Measurements from ENCODE around the gene CALCOCO1. TPM values are rescaled to one million over a fixed set of nuclear protein-coding genes. Genes with fewer than 3 reads are reported as not detected.

The CALCOCO1 gene
- total and polyA plus RNA-seq, 4 donors, result 24.4 to 67.4 (median 43.2) TPM

GRCh38 chr12:53712059-53712643 lies 15.1 kb downstream of the CALCOCO1 start (continued):
- TF ChIP-seq JUND (IDR thresholded peaks at IDR 0.05) (no peak), RXRA (IDR thresholded peaks at IDR 0.05) (no peak)

GRCh38 chr12:53710091-53710490 lies 17.2 kb downstream of the CALCOCO1 start:
- WGBS, result 65% methylated on average over 6 of the region's 6 CpGs
- H3K9ac ChIP-seq (ENCODE audit: low read depth in 1 of 2, low read length in 2 of 2), result no peak overlapping the region
- peaks cover 14 to 38% (median 23%) of the 10 kb centered on the region in 4 donors for H3K36me3 ChIP-seq (ENCODE audit: control insufficient read depth in 4 of 4, insufficient read depth in 3 of 4, low read depth in 1 of 4, low read length in 3 of 4)
- no peak overlapping the region for H3K4me3 ChIP-seq (ENCODE audit: low read depth in 1 of 3, low read length in 3 of 3)
- H3K27ac ChIP-seq (ENCODE audit: low read depth in 1 of 2, low read length in 2 of 2), result no peak overlapping the region
- no peak for DNase-seq (ENCODE audit: low spot score)
- H3K4me1 ChIP-seq (ENCODE audit: control insufficient read depth in 4 of 4, insufficient read depth in 4 of 4, low read length in 3 of 4), result no peaks in the 10 kb centered on the region
- no peaks in the 10 kb centered on the region for H3K27me3 ChIP-seq (ENCODE audit: control insufficient read depth in 4 of 4, insufficient read depth in 4 of 4, low read length in 3 of 4)
- TF ChIP-seq TAF1 (conservative IDR thresholded peaks at IDR 0.05), result no peak
- no peaks in the 10 kb centered on the region for H3K9me3 ChIP-seq (ENCODE audit: control insufficient read depth in 4 of 4, low read length in 3 of 4)

- no peak for DNase-seq (ENCODE audit: low spot score)
- Histone ChIP-seq H3K4me3 (ENCODE audit: low read depth in 1 of 3, low read length in 3 of 3) (no peak overlapping the region), H3K27ac (ENCODE audit: low read depth in 1 of 2, low read length in 2 of 2) (no peak overlapping the region), H3K36me3 (ENCODE audit: control insufficient read depth in 4 of 4, insufficient read depth in 3 of 4, low read depth in 1 of 4, low read length in 3 of 4) (peaks cover 14 to 34% (median 19%) of the 10 kb centered on the region in 4 donors), H3K9ac (ENCODE audit: low read depth in 1 of 2, low read length in 2 of 2) (no peak overlapping the region), H3K4me1 (ENCODE audit: control insufficient read depth in 4 of 4, insufficient read depth in 4 of 4, low read length in 3 of 4) (no peaks in the 10 kb centered on the region), H3K27me3 (ENCODE audit: control insufficient read depth in 4 of 4, insufficient read depth in 4 of 4, low read length in 3 of 4) (no peaks in the 10 kb centered on the region), H3K9me3 (ENCODE audit: control insufficient read depth in 4 of 4, low read length in 3 of 4) (no peaks in the 10 kb centered on the region)
- TF ChIP-seq EGR1 (IDR thresholded peaks at IDR 0.05; ENCODE audit: low read depth in 2 of 2) (no peak), FOXA1 (IDR thresholded peaks at IDR 0.05) (no peak), CTCF (IDR thresholded peaks at IDR 0.05; ENCODE audit: low read depth, low read length, missing input control) (no peak), SP1 (IDR thresholded peaks at IDR 0.05) (no peak)
- 70% methylated on average over 4 of the region's 4 CpGs for WGBS
Measured at GRCh38 chr12:53709671-53710070, 17.6 kb downstream of the CALCOCO1 start.

- H3K27me3 ChIP-seq (ENCODE audit: control insufficient read depth in 4 of 4, insufficient read depth in 4 of 4, low read length in 3 of 4), result peaks cover 0 to 6% (median 0%) of the 10 kb centered on the region in 4 donors
Measured at GRCh38 chr12:53706080-53706479, 21.2 kb downstream of the CALCOCO1 start.

More at GRCh38 chr12:53706080-53706479, 21.2 kb downstream of the CALCOCO1 start:
- 81% methylated on average over 1 of the region's 1 CpG for WGBS
- Histone ChIP-seq H3K36me3 (ENCODE audit: control insufficient read depth in 4 of 4, insufficient read depth in 3 of 4, low read depth in 1 of 4, low read length in 3 of 4) (no peaks in the 10 kb centered on the region), H3K9me3 (ENCODE audit: control insufficient read depth in 4 of 4, low read length in 3 of 4) (no peaks in the 10 kb centered on the region), H3K4me3 (ENCODE audit: low read depth in 1 of 3, low read length in 3 of 3) (no peak overlapping the region), H3K27ac (ENCODE audit: low read depth in 1 of 2, low read length in 2 of 2) (no peak overlapping the region), H3K4me1 (ENCODE audit: control insufficient read depth in 4 of 4, insufficient read depth in 4 of 4, low read length in 3 of 4) (no peaks in the 10 kb centered on the region), H3K9ac (ENCODE audit: low read depth in 1 of 2, low read length in 2 of 2) (no peak overlapping the region)
- TF ChIP-seq FOXA2 (IDR thresholded peaks at IDR 0.05), result no peak
- no peak for TF ChIP-seq RAD21 (IDR thresholded peaks at IDR 0.05)
- TF ChIP-seq SP1 (IDR thresholded peaks at IDR 0.05), result no peak
- no peak for TF ChIP-seq MAX (IDR thresholded peaks at IDR 0.05)
- TF ChIP-seq TAF1 (conservative IDR thresholded peaks at IDR 0.05), result no peak
- TF ChIP-seq JUND (IDR thresholded peaks at IDR 0.05), result no peak
- no peak for TF ChIP-seq NR2F2 (IDR thresholded peaks at IDR 0.05)
- TF ChIP-seq HNF4G (IDR thresholded peaks at IDR 0.05), result no peak
- no peak for TF ChIP-seq FOXA1 (IDR thresholded peaks at IDR 0.05)
- no peak for TF ChIP-seq ZBTB33 (IDR thresholded peaks at IDR 0.05)
- TF ChIP-seq GABPA (IDR thresholded peaks at IDR 0.05 in 1 of 2, conservative IDR thresholded peaks at IDR 0.05 in 1 of 2), result no peak
- TF ChIP-seq REST (IDR thresholded peaks at IDR 0.05), result no peak
- no peak for TF ChIP-seq CTCF (IDR thresholded peaks at IDR 0.05; ENCODE audit: low read depth, low read length, missing input control)
- TF ChIP-seq ATF3 (IDR thresholded peaks at IDR 0.05), result no peak
- DNase-seq (ENCODE audit: low spot score), result no peak
